Measurements from ENCODE around the gene TMEM50B.

The TMEM50B gene

GRCh38 chr21:33403128-33403785 is 76.5 kb downstream of the TMEM50B start, which contains the start of gene IFNGR2:
TSS of gene IFNGR2 (plus strand) at chr21:33403413. CDS start at chr21:33403544, 131 bp downstream.
- no peak for DNase-seq (ENCODE audit: low read depth, low spot score)
- H3K4me3 ChIP-seq (ENCODE audit: low read length) = peak within 1 kb of the TSS; percentile 74

DNA sequence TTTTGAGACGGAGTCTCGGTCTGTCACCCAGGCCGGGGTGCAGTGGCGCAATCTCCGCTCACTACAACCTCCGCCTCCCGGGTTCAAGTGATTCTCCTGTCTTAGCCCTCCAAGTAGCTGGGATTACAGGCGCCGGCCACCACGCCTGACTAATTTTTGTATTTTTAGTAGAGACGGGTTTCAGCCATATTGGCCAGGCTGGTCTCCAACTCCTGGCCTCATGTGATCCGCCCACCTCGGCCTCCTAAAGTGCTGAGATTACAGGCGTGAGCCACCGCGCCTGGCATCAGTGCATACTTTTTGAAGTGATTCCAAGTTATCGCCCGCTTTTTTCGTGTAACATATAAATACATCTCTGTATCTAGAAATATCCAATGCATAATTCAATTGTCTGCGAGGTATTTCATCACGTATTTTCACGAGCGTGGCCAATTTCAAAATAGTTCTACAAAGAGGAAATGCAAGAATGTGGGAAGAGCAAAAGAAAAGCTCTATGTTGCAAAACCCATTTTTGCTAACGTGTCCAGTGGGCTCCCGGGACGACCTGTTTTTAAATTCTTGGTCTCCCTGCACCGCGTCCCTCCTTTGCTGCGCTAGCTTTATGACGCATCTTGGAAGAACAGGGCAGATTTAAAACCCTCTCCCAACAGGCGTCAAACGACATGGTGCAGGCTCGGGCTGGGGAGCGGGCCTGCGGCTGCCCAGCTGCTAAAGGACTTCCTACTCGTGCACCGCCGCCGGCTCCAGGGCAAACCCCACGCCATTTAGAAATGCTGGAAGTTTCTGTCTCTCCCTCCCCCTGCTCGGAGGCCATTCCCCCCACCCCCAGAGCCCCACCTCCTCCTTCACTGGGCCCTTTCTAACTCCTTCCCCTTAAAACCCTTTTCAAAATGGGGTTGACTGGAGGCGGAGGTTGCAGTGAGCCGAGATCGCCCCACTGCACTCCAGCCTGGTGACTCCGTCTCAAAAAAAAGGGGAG is 77.5 kb downstream of the TMEM50B start:
- DNase-seq (ENCODE audit: low read depth, low spot score) = no peak
- peak overlapping the region; percentile 74 for H3K4me3 ChIP-seq (ENCODE audit: low read length)

DNA sequence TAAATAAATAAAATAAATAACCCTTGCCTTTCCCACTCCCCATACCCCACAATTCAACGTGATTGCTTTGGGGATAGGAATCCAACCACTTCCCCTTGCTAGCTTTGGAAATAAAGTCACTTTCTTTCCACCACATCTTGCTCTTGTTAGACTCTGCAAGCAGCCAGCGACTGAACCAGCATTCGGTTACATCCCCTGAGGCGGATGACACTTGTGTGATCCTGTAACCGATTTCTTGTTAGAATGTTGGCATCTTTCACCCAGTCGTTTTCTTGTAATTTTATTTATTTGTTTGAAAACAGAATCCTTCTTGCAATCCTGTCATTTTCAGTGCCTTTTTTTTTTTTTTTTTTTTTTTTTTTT is 78.2 kb downstream of the TMEM50B start:
- no peak for DNase-seq (ENCODE audit: low read depth, low spot score)
- no peak overlapping the region for H3K4me3 ChIP-seq (ENCODE audit: low read length)

Measured in Jurkat, Clone E6-1 (cell line).